GM21786 (cell line): Measurements from ENCODE around the gene GPR18.
"Not testable (repeated sequence)": the region's sequence is repeated elsewhere in the genome, so short reads cannot be mapped to it uniquely, and the experiment has no call there.

Experiments
- ATAC-seq: cut with Tn5 transposase; IDR thresholded peaks from one replicate; pipeline ENCODE4 v1.9.1; 2021; ENCODE audit not compliant: unreplicated experiment

Gene GPR18

GRCh38 chr13:99231721-99232120 is 26.5 kb downstream of the GPR18 start:
- ATAC-seq = no peak

GRCh38 chr13:99230991-99231390 is 27.2 kb downstream of the GPR18 start:
- no peak for ATAC-seq

DNA sequence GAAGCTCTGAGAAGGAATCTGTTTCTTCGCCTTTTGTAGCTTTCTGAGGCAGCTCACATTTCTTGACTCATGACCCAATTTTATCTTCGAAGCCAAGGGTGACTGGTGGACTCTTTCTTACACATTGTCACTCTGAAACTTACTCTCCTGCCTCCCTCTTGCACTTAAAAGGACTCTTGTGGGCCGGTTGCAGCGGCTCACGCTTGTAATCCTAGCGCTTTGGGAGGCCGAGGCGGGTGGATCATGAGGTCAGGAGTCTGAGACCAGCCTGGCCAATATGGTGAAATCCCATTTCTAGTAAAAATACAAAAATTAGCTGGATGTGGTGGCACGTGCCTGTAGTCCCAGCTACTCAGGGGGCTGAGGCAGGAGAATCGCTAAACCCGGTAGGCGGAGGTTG is 27.6 kb downstream of the GPR18 start:
- ATAC-seq = not testable (repeated sequence)

DNA sequence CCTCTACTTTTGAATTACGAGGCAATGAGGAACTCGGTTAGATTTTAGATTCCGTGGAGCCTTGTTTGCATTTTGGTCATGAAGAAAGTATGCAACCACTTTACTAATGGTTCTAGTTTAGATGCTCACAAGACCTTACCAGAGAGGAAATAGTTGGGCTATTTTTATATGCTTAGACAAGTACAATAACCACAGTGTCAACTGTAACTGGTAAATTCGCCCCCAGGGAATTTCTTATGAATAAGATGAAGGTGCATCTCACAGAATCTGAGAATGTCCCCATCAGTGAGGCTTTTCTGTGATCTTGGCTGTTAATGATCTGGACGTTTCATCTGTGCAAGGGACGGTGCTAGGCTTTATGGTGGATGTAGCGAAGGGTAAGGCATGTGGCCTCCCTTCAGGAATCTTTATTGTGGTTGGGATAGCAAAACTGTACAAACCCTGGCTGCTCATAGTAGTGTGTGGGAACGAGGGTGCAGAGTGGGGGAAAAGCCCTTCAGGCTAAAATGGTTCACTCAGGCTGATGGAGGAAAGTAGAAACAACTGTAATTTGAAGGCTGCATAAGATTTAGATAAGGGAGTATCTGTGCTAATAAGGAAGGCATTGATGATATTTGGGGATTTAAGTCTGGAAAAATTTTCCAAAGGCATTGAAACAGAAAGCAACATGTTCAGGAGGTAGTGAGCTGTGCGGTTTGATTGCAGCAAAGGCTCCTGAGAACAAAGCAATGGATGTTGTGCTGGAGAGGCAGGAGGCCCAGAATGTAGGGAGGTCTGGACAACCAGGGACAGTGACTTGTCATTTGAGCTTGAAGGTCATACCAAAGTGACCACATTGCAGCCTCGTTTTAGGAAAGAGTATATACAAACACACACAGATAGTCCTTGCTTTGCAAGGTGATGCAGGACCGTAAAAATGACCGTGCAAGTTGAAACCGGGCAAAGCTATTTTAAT is 29.2 kb downstream of the GPR18 start:
- peak; percentile 93 for ATAC-seq

DNA sequence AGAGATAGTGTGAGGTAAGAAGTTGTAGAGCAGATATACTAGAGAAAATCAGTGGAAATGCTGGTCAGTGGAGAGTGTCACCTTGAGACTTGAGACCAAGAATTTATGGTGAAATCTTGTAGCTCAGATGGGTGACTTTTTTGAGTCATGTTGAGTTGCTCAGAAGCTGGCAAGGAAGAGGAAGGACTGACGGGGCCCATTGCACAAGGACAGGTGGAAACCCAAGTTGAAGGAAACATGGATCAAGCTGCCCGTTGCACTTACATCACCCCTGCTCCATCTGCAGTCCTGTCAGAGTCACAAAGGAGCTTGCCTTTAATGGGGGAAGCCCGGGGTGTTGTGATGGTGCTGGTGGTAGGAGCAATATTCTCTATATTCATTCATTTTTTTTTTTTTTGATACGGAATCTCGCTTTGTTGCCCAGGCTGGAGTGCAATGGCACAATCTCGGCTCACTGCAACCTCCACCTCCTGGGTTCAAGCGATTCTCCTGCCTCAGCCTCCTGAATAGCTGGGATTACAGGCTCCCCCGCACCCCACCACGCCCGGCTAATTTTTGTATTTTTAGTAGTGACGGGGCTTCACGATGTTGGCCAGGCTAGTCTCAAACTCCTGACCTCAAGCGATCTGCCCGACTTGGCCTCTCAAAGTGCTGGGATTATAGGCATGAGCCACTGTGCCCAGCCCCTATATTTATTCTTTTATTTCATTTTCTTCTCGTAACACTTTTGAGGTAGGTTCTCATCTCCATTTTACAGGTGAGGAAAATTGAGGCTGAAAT is 30.1 kb downstream of the GPR18 start:
- ATAC-seq = no peak

GRCh38 chr13:99227331-99227900 is 30.8 kb downstream of the GPR18 start:
- ATAC-seq = no peak

DNA sequence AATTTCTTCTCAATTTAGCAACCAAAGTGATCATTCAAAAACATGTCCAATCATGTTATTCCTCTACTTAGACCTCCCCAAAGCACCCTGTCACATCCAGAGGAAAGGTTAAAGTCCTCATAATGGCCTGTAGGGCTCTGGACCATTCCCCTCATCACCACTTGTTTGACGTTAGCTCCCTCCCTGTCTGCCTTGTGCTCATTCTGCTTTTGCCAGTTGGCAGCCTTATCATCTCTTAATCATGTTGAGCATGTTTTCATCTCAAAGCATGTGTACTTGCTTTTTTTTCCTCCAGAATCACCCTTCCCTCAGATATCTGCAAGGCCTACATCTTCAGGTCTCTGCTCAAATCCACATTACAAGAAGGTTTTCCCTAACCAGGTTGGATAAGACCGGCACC is 31.7 kb downstream of the GPR18 start:
- ATAC-seq = no peak

DNA sequence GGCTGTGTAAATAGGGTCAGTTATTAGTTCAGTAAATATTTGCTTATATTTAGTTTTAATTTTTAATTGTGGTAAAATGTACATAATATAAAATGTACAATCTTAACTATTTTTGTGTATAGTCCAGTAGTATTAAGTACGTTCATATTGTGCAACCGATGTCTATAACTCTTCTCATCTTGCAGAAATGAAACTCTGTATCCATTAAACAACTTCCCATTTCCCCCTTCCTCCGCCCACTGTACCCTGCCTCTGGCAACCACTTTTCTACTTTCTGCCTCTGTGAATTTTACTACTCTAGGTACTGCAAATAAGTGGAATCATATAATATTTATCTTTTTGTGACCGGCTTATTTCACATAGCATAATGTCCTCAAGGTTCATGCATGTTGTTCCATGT is 33.1 kb downstream of the GPR18 start:
- ATAC-seq = no peak

DNA sequence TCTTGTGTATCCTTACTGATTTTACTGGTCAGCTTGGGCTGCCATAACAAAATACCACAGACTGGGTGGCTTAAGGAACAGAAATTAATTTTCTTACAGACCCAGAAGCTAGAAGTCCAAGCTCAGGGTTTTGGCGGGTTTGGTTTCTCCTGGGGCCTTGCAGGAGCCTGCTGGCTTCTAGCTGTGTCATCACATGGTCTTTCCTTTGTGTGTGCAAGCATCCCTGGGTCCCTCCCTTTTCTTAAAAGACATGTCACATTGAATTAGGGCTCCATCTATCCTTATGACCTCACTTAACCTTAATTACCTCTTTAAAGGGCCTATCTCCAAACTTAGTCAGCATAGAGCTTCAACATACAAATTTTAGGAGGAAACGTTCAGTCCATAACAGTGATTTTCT is 34.2 kb downstream of the GPR18 start:
- ATAC-seq = no peak

DNA sequence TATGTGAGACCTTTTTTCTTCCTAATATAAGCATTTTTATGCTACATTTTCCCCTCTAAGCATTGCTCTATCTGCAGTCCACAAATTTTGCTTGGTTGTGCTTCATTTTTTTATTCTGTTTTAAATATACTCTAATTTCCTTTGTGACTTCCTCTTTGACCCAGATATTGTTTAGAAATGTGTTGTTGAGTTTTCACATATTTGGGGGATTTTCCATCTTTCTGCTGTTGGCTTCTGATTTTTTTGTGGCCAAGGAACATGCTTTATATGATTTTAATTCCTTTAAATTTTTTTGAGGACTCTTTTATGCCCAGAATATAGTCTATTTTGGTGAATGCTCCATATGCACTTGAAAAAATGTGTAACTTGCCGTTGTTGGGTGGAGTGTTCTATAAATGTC is 34.6 kb downstream of the GPR18 start:
- no peak for ATAC-seq

- no peak for ATAC-seq
These were observed 36.5 kb downstream of the GPR18 start for GRCh38 chr13:99221567-99222239.

- no peak for ATAC-seq
These were observed 37.8 kb downstream of the GPR18 start for GRCh38 chr13:99220199-99220935.

GRCh38 chr13:99218969-99219368 is 39.2 kb downstream of the GPR18 start:
- peak; percentile 49 for ATAC-seq

DNA sequence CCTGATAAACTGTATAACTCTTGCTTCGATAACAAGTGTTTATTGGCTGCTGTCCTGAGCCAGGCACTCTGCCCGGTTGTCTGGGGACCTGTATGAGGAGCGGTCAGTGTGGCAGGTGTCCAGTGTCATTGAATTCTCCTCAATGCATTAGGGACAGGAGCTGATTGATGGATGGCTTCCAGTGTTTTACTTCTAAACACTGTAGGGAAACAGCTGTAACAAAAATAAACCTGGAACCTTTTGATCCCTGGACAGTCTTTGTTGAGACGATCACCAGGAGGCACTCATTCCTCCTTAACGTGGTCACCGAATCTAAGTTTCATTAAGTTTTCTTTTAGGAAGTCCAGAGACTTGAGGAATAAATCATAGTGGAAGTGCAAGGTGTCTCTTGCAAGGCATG is 39.6 kb downstream of the GPR18 start:
- ATAC-seq = no peak

DNA sequence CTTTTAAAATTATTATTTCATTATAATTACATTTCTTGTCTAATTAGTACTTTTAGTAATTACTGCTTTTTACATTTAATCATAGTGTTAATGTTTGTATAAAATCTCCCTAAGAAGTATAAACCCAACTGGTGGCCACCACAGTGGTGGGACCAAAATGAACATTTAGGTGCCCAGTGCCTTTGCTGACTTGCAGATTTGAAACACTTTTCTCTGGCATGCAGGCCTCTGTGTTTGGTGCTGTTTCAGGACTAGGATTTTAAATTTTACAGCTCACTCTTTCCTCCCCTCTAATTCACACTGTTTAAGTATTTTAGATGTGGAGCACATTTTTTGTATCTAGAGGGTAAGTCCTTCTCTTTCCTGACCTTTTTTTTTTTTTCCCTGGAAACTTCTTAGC is 40.1 kb downstream of the GPR18 start:
- no peak for ATAC-seq

DNA sequence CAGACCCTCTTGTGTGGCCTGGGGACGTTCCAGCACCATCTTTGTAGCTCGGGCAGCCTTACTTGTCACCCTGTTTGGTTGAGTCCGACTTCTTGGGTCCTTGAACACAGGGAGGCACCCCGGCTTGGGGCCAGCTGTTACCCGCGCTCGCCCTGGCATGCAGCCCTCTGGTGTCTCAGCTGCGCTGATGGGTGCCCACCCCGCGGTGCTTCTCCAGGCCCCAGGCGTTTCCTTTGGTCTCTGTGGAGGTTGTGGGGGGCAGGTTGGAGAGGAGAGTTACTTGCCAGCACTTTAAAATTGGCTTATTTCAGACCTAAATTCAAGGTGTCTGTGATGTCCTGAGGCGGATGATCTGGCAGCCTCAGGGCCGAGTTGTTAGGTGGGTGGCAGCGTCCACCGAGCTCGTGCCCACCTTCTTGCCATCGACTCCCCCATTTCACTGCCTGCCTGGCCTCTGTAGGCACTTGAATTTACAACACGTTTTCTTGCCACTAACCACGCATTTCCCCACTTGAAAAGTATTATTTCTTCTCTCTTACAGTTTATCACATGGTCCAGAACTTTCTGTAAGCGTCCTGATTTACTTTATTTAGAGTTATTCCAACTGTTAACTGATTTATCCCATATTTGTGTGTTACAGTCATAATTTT is 40.6 kb downstream of the GPR18 start:
- ATAC-seq = no peak

DNA sequence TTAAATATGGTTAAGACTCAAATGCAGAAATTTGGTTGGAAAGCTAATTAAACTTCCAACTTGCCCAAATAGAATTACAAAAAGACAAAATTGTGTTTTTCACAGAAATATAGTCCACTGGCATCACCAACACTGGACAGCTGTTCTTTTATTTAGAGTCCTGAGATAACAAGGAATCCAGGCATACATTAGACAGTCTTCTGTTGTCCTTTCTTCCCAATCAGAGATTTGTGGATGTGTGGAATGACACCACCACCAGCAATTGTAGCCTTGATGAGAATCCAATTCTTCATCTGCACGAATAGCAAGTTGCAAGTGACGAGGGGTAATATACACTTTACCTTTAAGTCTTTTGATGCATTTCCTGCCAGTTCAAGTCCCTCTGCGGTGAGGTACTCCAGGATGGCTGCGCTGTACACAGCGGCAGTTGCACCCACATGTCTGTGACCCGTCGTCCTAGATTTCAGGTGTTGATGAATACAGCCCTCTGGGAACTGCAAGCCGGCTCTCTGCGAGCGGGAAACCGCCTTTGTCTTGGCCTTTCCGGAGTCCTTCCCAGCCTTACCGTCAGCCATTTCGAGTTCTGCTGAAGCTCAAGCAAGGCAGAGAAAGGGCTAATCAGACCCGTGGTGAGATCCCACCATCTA is 42.9 kb downstream of the GPR18 start:
- ATAC-seq = no peak

GRCh38 chr13:99214731-99215130 is 43.4 kb downstream of the GPR18 start:
- no peak for ATAC-seq

DNA sequence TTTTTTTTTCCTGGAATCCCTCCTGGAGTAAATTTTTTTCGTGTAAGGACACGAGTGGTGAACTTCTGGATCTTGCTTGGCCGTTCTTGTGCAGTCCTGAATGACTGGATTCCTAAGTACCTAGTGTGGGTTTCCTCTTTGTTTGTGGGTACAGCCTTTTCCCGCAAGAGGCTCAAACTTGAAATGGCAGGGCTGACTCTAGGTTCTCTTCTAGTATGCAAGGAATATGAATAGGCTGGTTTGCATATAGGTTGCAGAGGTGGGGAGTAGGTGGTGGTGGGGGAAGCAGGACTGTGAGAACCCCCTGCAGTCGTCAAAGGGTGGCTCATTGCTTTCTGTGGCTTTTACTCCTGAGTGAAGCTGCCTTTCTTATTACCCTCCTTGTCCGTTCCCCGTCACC is 43.9 kb downstream of the GPR18 start:
- peak; percentile 81 for ATAC-seq
